Measurements from ENCODE around the gene UNC93B1.

DNA sequence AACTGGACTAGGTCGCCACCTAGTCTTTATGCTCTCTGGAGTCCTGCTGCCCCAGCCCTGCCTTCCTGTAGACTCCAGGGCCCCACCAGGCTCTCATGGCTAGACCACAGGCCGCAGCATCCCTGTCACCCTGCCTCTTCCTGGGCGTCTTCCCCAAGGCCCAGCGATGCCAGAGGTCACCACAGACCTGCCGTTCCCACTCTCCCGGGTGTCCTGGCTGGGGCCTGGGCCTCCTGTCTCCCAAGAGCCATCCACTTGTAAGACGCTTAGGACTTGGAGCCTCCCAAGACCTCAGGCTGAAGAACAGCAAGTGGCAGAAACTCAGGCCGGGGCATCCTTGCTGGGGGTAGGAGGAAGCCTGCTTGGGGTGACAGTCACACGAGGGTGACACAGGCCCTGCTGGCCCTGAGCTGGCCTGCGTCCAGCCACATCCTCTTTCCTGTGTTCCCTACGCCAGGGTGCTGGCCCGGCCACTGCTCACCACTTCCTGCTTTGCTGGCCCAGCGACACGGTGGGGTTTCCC is 32.9 kb upstream of the UNC93B1 start:
- TF ChIP-seq CTCF (conservative IDR thresholded peaks at IDR 0.05; ENCODE audit: low read length) (no peak), EZH2phosphoT487 (IDR thresholded peaks at IDR 0.05; ENCODE audit: borderline replicate concordance, low read depth, low read length) (no peak)
